K562 (cell line): ENCODE results near the gene FAM186B. TPM values are rescaled to one million over a fixed set of nuclear protein-coding genes. Genes with fewer than 3 reads are reported as not detected.

Experiments
- ATAC-seq: fragments of 200-7000 bp; cut with Tn5 transposase; 3 replicates; pipeline ENCODE4 v1.9.1; 2020; ENCODE audit warnings: moderate library complexity
- BruUV-seq: library from RNA; stranded (reverse); fragments of 400-500 nt; replicated peaks from 2 replicates; lab custom pipeline; 2021; lab: Mats Ljungman, UMichigan
- CTCF ChIA-PET: fragments of 300-600 bp; formaldehyde crosslinking; extraction: SDS; loops from one replicate; lab custom pipeline; 2021; ENCODE audit warnings: low intra/inter-chr PET ratio; lab: Yijun Ruan, JAX
- POLR2A ChIA-PET: fragments of 300-600, 350-650 bp; sonication (Branson Sonifier 250); formaldehyde crosslinking; extraction: SDS; loops from one replicate; lab custom pipeline; 2021; ENCODE audit warnings: antibody characterized with exemption, inconsistent platforms; lab: Yijun Ruan, JAX
- DNase-seq, 4 experiments: peaks; one replicate each; pipeline versions ENCODE4 v3.0.0 to v3.0.0-alpha.2; 2011 to 2018; ENCODE audit warnings: low spot score in 3 of 4, mixed read lengths in 3 of 4; ENCODE audit errors: extremely low read depth in 1 of 4
- FAIRE-seq: peaks from 2 replicates; lab custom pipeline; 2011; peaks lifted over from hg19 to GRCh38; lab: Jason Lieb, UNC
- H2AFZ ChIP-seq: 2 replicates; pipeline ENCODE4 v1.6.0; 2011; ENCODE audit warnings: low read depth, low read length, control low read depth, inconsistent platforms
- H3K27ac ChIP-seq: fragments of 200-600 bp; 3 replicates; pipeline ENCODE4 v1.8.0; 2011; ENCODE audit warnings: low read depth, mild to moderate bottlenecking, control low read depth, inconsistent platforms, low read length, moderate library complexity, mixed read lengths; ENCODE audit errors: extremely low read depth
- H3K27me3 ChIP-seq, 2 experiments: fragments of 300-600 bp in 1 of 2; 2 replicates in 1 of 2; 3 replicates in 1 of 2; pipeline versions ENCODE4 v1.6.0 to v1.8.0; 2011; ENCODE audit warnings: inconsistent platforms in 2 of 2, low read length in 2 of 2, mild to moderate bottlenecking in 1 of 2, mixed read lengths in 1 of 2, moderate library complexity in 1 of 2; ENCODE audit not compliant: control insufficient read depth in 2 of 2, insufficient read depth in 2 of 2
- H3K36me3 ChIP-seq: fragments of 300-600 bp; 3 replicates; pipeline ENCODE4 v1.8.0; 2011; ENCODE audit warnings: mild to moderate bottlenecking, low read length, inconsistent platforms; ENCODE audit not compliant: control insufficient read depth, insufficient read depth
- H3K4me1 ChIP-seq, 2 experiments: fragments of 200-600 bp in 1 of 2; replicated peaks in 1 of 2; 2 replicates in 1 of 2; 3 replicates in 1 of 2; pipeline versions ENCODE4 v1.5.1 to v1.8.0; 2011; ENCODE audit warnings: inconsistent platforms in 2 of 2, low read length in 2 of 2, mild to moderate bottlenecking in 1 of 2, mixed read lengths in 1 of 2, moderate library complexity in 1 of 2; ENCODE audit not compliant: control insufficient read depth in 2 of 2, insufficient read depth in 2 of 2
- H3K4me2 ChIP-seq: 2 replicates; pipeline ENCODE4 v1.6.1; 2011; ENCODE audit warnings: low read length, control low read depth, inconsistent platforms, mixed read lengths; ENCODE audit not compliant: insufficient read depth
- H3K4me3 ChIP-seq: fragments of 200-600 bp; sonication (generic), shearing (Covaris generic); 2 replicates; pipeline ENCODE4 v1.5.1; 2016; ENCODE audit warnings: control low read depth, inconsistent platforms
- H3K79me2 ChIP-seq: fragments of 200-600 bp; 3 replicates; pipeline ENCODE4 v1.8.0; 2011; ENCODE audit warnings: low read length, inconsistent platforms; ENCODE audit not compliant: control insufficient read depth, insufficient read depth
- H3K9ac ChIP-seq, 2 experiments: 2 replicates each; pipeline versions ENCODE4 v1.6.0 to v1.6.1; 2011; ENCODE audit warnings: low read depth in 2 of 2, low read length in 2 of 2, control low read depth in 1 of 2, inconsistent platforms in 1 of 2, mild to moderate bottlenecking in 1 of 2, mixed read lengths in 1 of 2; ENCODE audit not compliant: insufficient read depth in 1 of 2
- H3K9me1 ChIP-seq: one replicate; pipeline ENCODE4 v1.6.0; 2011; ENCODE audit warnings: inconsistent platforms, mild to moderate bottlenecking, low read length, moderate library complexity; ENCODE audit not compliant: control insufficient read depth, insufficient read depth
- H3K9me3 ChIP-seq: replicated peaks from 2 replicates; pipeline ENCODE4 v1.5.1; 2011; ENCODE audit warnings: low read depth, low read length, inconsistent platforms; ENCODE audit not compliant: control insufficient read depth, insufficient read depth
- H4K20me1 ChIP-seq: replicated peaks from 2 replicates; pipeline ENCODE4 v1.6.1; 2011; ENCODE audit warnings: low read length, inconsistent platforms, mixed read lengths; ENCODE audit not compliant: control insufficient read depth, insufficient read depth
- ATF1 ChIP-seq, 2 experiments: fragments of 450-650 bp in 1 of 2; IDR thresholded peaks; 2 replicates each; pipeline ENCODE4 v1.6.1; 2016; ENCODE audit warnings: missing compliant biosample characterization in 1 of 2, missing genetic modification characterization in 1 of 2
- CCNT2 ChIP-seq: IDR thresholded peaks from 2 replicates; pipeline ENCODE4 v1.6.1; 2011; ENCODE audit warnings: borderline replicate concordance, low read depth, mild to moderate bottlenecking, moderate library complexity, mixed read lengths, low read length; ENCODE audit not compliant: insufficient read length; ENCODE audit errors: extremely low read depth
- E2F4 ChIP-seq: sonication (generic); formaldehyde crosslinking; IDR thresholded peaks from 2 replicates; pipeline ENCODE4 v1.8.0; 2022; ENCODE audit warnings: mild to moderate bottlenecking, low read depth, missing genetic modification reagents
- E4F1 ChIP-seq: fragments of 250-450 bp; sonication (Bioruptor Pico); IDR thresholded peaks from 2 replicates; pipeline ENCODE4 v1.5.0; 2021; ENCODE audit warnings: mild to moderate bottlenecking, borderline replicate concordance
- GATAD2A ChIP-seq: fragments of 450-650 bp; IDR thresholded peaks from 2 replicates; pipeline ENCODE4 v1.6.1; 2017
- POLR2A ChIP-seq: fragments of 450-650 bp; conservative IDR thresholded peaks from 2 replicates; pipeline ENCODE4 v1.6.1; 2016
- ZBTB43 ChIP-seq: sonication (generic); formaldehyde crosslinking; IDR thresholded peaks from 2 replicates; pipeline ENCODE4 v1.8.0; 2023; ENCODE audit warnings: mild to moderate bottlenecking, missing genetic modification reagents
- ZHX1 ChIP-seq: fragments of 150-350 bp; conservative IDR thresholded peaks from 2 replicates; pipeline ENCODE4 v1.6.1; 2014; ENCODE audit warnings: low read length
- ZNF274 ChIP-seq: IDR thresholded peaks from 2 replicates; pipeline ENCODE4 v1.6.1; 2011; ENCODE audit warnings: low read depth, mild to moderate bottlenecking, low read length, moderate library complexity, borderline replicate concordance
- WGBS: fragments of 100-300 bp; shearing (Covaris generic); methylation state at CpG from one replicate; pipeline ENCODE4 v1.1.6; 2016; ENCODE audit warnings: low coverage, mixed read lengths; ENCODE audit not compliant: insufficient coverage; ENCODE audit errors: missing lambda C conversion rate; 5-methylcytosine and 5-hydroxymethylcytosine counted together
- in situ Hi-C: fragments of 300-500 bp; cut with MboI; formaldehyde crosslinking; loops from 4 replicates; pipeline ENCODE4 v1.15.0; 2018; ENCODE audit warnings: inconsistent platforms, mixed read lengths
- intact Hi-C: fragments of 100-400 bp; cut with micrococcal nuclease; formaldehyde crosslinking; loops from 2 replicates; pipeline ENCODE4 v1.14.2; 2022
- polyA plus RNA-seq, 8 experiments: library from polyadenylated mRNA; depleted of rRNA in 4 of 8; stranded (reverse) in 5 of 8; unstranded in 3 of 8; fragments of >200 nt; fragmentation: Nextera tagmentation in 2 of 8; fragmentation: Illumina TruSeq in 1 of 8; extraction: Ambion mirVana in 2 of 8; extraction: Trizol in 1 of 8; gene quantifications; 2 replicates each; pipeline versions ENCODE4 v1.2.1 to v1.2.3, GENCODE V29; 2011 to 2014; ENCODE audit warnings: inconsistent platforms in 1 of 8, missing spikeins in 1 of 8
- total RNA-seq, 7 experiments: library from RNA; depleted of rRNA in 6 of 7; stranded (reverse); fragments of >200 nt in 6 of 7; fragmentation: Illumina TruSeq in 2 of 7; extraction: Trizol in 2 of 7; gene quantifications; 2 replicates each; pipeline versions ENCODE4 v1.2.1 to v1.2.3, GENCODE V29; 2011 to 2021; ENCODE audit warnings: low replicate concordance in 1 of 7
- TF ChIP-seq, protein P1 (sequence below): fragments of 250-450 bp; sonication (Bioruptor Pico); IDR thresholded peaks from 2 replicates; pipeline ENCODE4 v1.5.1; 2021; ENCODE audit warnings: mild to moderate bottlenecking

Gene FAM186B
- total and polyA plus RNA-seq, 9 of the 15 experiments (the other 6 are each of a cell fraction or from before 2014, with no cell fraction given) = 0.07 to 0.42 (median 0.15) TPM

- TF ChIP-seq ZBTB43 = no peak
- no peak for TF ChIP-seq ATF1 (CRISPR knock-in tag; IDR thresholded peaks at IDR 0.05)
- no peak for TF ChIP-seq ATF1 (tag; IDR thresholded peaks at IDR 0.05)
- TF ChIP-seq, protein P1, sequence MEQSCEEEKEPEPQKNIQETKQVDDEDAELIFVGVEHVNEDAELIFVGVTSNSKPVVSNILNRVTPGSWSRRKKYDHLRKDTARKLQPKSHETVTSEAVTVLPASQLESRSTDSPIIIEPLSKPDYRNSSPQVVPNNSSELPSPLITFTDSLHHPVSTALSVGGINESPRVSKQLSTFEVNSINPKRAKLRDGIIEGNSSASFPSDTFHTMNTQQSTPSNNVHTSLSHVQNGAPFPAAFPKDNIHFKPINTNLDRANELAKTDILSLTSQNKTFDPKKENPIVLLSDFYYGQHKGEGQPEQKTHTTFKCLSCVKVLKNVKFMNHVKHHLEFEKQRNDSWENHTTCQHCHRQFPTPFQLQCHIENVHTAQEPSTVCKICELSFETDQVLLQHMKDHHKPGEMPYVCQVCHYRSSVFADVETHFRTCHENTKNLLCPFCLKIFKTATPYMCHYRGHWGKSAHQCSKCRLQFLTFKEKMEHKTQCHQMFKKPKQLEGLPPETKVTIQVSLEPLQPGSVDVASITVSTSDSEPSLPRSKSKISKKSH = no peak
- TF ChIP-seq GATAD2A = no peak
- no peak for TF ChIP-seq CCNT2
These were observed 46.3 kb downstream of the FAM186B start (continued) for GRCh38 chr12:49559011-49559675.

GRCh38 chr12:49558526-49558925 is 46.9 kb downstream of the FAM186B start:
- H3K27me3 ChIP-seq = no peaks in the 10 kb centered on the region; a peak in 1 of 5 replicates
- DNase-seq = no peak
- H3K27ac ChIP-seq = no peak overlapping the region
- in situ Hi-C loops = no loop called here
- no peak overlapping the region for H3K4me2 ChIP-seq
- intact Hi-C loops = no loop called here
- ATAC-seq = no peak
- CTCF ChIA-PET = interaction anchor here (0.7 kb wide), 1 partner anchor 44 kb away, joined by 3 read pairs; no protein-coding TSS in a partner anchor
- no peaks in the 10 kb centered on the region for H3K79me2 ChIP-seq
- no peaks in the 10 kb centered on the region for H4K20me1 ChIP-seq
- POLR2A ChIA-PET = interaction anchor here (1.1 to 1.7 kb wide), 3 partner anchors 9 to 146 kb away, joined by 3 to 8 read pairs (median 4); partner anchors contain the start of gene MCRS1
- BruUV-seq = TSS peak; percentile 36
- H3K4me3 ChIP-seq = no peak overlapping the region
- peaks cover 66% of the 10 kb centered on the region; the same call in 2 of the 3 replicates for H3K36me3 ChIP-seq
- H3K9me1 ChIP-seq = no peaks in the 10 kb centered on the region
- WGBS = 86% methylated on average over 13 of the region's 13 CpGs
- no peak overlapping the region for H2AFZ ChIP-seq
- 0 out of 4 replicates have a peak overlapping the region, but pooled peaks of 1 of the 2 experiments have one; percentile 36 for H3K9ac ChIP-seq
- H3K4me1 ChIP-seq = peaks cover 0 to 20% of the 10 kb centered on the region in 2 experiments; a peak in 1 of 5 replicates
- no peak for FAIRE-seq
- no peaks in the 10 kb centered on the region for H3K9me3 ChIP-seq
- TF ChIP-seq POLR2A (no peak), ZHX1 (no peak), E4F1 (CRISPR knock-in tag) (no peak), E2F4 (CRISPR knock-in tag) (no peak), ZNF274 (no peak)
